Stimulated activated naive B cell treated with anti-CD40 and anti-IgM and Interleukin-4, amounts not matched to agents 10 μg/mL and 1 μg/mL and 100 μg/mL, for 72 hours (primary cell): ENCODE results near the gene SULF2.
A peak's percentile ranks its signal among the peaks of the same experiment; 100 is the strongest.
"Not testable (repeated sequence)": the region's sequence is repeated elsewhere in the genome, so short reads cannot be mapped to it uniquely, and the experiment has no call there.

ENCODE experiments used
- ATAC-seq, 2 donors: fragments of 150-1000 bp; cut with Tn5 transposase; replicated peaks; 2 replicates each; pipeline ENCODE4 v1.10.0; 2021; ENCODE audit warnings: moderate library complexity in 1 of 2
- DNase-seq: peaks from one replicate; pipeline ENCODE4 v3.0.0; 2021
- H3K27ac Mint-ChIP-seq: one replicate; pipeline ENCODE4 v1.8.0; 2022; ENCODE audit warnings: mild to moderate bottlenecking, mixed read lengths
- H3K27me3 Mint-ChIP-seq, 2 donors: one replicate each; pipeline ENCODE4 v1.8.0; 2022; ENCODE audit warnings: mixed read lengths in 2 of 2
- H3K36me3 Mint-ChIP-seq, 2 donors: one replicate each; pipeline ENCODE4 v1.8.0; 2022; ENCODE audit warnings: mixed read lengths in 2 of 2, mild to moderate bottlenecking in 1 of 2
- H3K4me1 Mint-ChIP-seq, 2 donors: one replicate each; pipeline ENCODE4 v1.8.0; 2022; ENCODE audit warnings: mixed read lengths in 2 of 2, mild to moderate bottlenecking in 1 of 2
- H3K4me3 Mint-ChIP-seq, 2 donors: one replicate each; pipeline ENCODE4 v1.8.0; 2022; ENCODE audit warnings: mild to moderate bottlenecking in 2 of 2, mixed read lengths in 2 of 2, moderate library complexity in 1 of 2
- H3K9me3 Mint-ChIP-seq, 2 donors: one replicate each; pipeline ENCODE4 v1.8.0; 2022; ENCODE audit warnings: mixed read lengths in 2 of 2, mild to moderate bottlenecking in 1 of 2

Gene SULF2

DNA sequence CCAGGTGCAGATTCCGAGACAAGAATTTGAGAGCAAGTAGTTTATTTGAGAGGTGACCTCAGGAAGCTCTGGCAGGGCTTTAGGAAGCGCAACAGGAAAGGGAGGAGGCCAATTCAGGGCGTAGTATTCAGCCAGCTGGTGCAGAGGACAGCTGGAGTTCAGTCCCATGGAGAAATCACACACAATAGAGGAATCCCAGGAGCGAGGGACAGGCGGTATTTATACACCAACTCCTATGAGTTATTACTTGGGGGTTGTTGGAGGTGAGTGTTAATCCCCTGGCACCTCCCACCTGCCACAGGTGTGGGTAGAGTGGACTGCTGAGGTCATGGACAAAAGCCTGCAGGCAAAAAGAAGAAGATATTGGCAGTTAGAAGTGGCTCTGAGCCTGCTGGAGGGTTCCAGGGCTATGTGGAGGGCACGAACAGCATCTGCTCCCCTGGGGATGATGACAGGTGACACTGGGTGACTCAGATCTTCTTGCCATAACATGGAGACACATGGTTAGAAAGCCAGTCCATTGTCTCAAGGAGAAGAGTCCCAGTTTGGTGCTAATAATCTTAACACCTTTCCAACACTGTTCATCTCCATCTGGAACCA is 13.9 kb upstream of the SULF2 start:
- Mint-ChIP-seq H3K4me3 (no peak overlapping the region), H3K36me3 (no peaks in the 10 kb centered on the region), H3K27ac (no peak overlapping the region), H3K4me1 (no peaks in the 10 kb centered on the region), H3K9me3 (peaks cover 0 to 1% of the 10 kb centered on the region in 2 donors), H3K27me3 (peaks cover 21 to 28% of the 10 kb centered on the region in 2 donors)
- no peak for DNase-seq
- ATAC-seq = no peak

DNA sequence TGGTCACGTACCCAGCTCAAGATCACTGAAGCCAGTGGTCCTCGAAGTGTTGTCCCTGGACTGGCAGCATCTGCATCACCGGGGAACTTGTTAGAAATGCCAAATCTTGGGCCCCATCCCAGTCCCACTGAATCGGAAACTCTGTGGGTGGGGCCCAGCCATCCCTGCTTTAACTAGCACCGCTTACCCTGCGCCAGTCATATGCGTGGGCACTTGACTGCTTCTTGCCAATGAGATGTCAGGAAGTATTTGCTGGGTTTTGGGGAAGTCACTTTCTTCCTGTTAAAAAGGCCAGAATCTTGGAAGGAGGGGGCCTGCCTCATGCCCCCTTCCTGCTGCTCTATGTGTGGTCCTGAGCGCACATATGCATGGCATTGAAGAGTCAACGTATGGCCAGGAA is 11.7 kb upstream of the SULF2 start:
- Mint-ChIP-seq H3K4me1 (no peaks in the 10 kb centered on the region), H3K4me3 (no peak overlapping the region), H3K36me3 (no peaks in the 10 kb centered on the region), H3K27me3 (peaks cover 15 to 21% of the 10 kb centered on the region in 2 donors), H3K9me3 (peaks cover 0 to 1% of the 10 kb centered on the region in 2 donors), H3K27ac (no peak overlapping the region)
- ATAC-seq (peak in 1 of 2 donors; percentile 36), DNase-seq (no peak)

GRCh38 chr20:47795214-47795907 is 10.1 kb upstream of the SULF2 start:
- Mint-ChIP-seq H3K36me3 (no peaks in the 10 kb centered on the region), H3K9me3 (peaks cover 0 to 1% of the 10 kb centered on the region in 2 donors), H3K27ac (no peak overlapping the region), H3K27me3 (peaks cover 24 to 33% of the 10 kb centered on the region in 2 donors), H3K4me3 (no peak overlapping the region), H3K4me1 (no peaks in the 10 kb centered on the region)
- ATAC-seq = peak in 1 of 2 donors; percentile 22
- DNase-seq = no peak

DNA sequence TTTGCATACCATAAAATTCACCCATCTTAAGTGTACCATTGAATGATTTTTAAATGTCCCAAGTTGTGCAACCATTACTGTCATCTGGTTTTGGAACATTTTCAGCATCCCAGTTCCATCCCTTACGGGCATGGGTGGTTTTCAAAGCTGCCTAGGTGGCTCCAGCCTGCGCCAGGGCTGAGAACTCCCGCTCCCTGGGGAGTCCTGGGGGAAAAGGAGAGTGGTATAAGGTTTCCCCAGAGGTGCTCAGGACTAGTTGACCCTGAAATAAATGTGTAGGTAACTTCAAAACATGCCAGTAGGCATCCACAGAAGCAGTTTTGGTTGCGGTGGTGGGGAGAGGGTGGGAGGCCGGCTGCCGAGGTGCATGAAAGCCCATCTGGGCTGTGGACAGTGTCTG is 9.0 kb upstream of the SULF2 start:
- not testable (repeated sequence) for DNase-seq, H3K36me3 Mint-ChIP-seq, ATAC-seq, H3K27ac Mint-ChIP-seq, H3K4me1 Mint-ChIP-seq, H3K4me3 Mint-ChIP-seq, H3K9me3 Mint-ChIP-seq
- peaks cover 24 to 32% of the 10 kb centered on the region in 2 donors for H3K27me3 Mint-ChIP-seq

DNA sequence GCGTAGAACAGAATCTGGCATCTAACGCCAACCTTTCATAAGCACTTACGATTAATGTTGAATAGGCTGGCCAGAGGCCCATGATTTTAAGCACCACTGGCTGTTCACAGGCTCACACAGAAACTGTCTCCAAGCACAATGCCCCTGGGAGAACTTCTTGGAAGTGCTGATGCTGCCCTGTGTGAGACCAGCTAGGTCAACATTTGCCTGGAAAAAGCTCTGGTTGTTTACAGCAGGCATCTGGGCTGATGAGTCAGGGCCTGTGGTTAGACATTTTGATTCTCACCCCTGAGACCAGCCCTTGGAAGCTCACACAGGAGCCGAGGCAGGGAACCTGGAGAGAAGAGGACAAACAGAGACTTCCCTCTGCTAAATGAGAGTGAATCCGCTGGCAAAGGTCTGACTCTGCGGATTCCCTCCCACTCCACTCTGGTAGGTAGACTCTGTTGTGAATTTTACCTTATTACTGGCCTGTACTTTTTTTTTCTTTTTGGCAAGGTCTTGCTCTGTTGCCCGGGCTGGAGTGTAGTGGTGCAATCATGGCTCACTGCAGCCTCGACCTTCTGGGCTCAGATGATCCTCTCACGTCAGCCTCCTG is 6.8 kb upstream of the SULF2 start:
- H3K4me3 Mint-ChIP-seq = no peak overlapping the region
- H3K36me3 Mint-ChIP-seq = no peaks in the 10 kb centered on the region
- ATAC-seq (peak in 1 of 2 donors; percentile 29), DNase-seq (no peak)
- no peak overlapping the region for H3K27ac Mint-ChIP-seq
- H3K27me3 Mint-ChIP-seq = peaks cover 25 to 28% of the 10 kb centered on the region in 2 donors
- no peaks in the 10 kb centered on the region for H3K4me1 Mint-ChIP-seq
- H3K9me3 Mint-ChIP-seq = no peaks in the 10 kb centered on the region

- H3K9me3 Mint-ChIP-seq = no peaks in the 10 kb centered on the region
- peaks cover 31 to 37% of the 10 kb centered on the region in 2 donors for H3K27me3 Mint-ChIP-seq
- DNase-seq (no peak), ATAC-seq (no peak)
- H3K36me3 Mint-ChIP-seq = no peaks in the 10 kb centered on the region
- H3K4me3 Mint-ChIP-seq = no peak overlapping the region
- H3K4me1 Mint-ChIP-seq = peaks cover 5 to 7% of the 10 kb centered on the region in 2 donors
- H3K27ac Mint-ChIP-seq = no peak overlapping the region
Measured at GRCh38 chr20:47791084-47791599, 5.9 kb upstream of the SULF2 start.

- DNase-seq (no peak), ATAC-seq (no peak)
- Mint-ChIP-seq H3K36me3 (no peaks in the 10 kb centered on the region), H3K27me3 (peaks cover 30 to 39% of the 10 kb centered on the region in 2 donors), H3K27ac (no peak overlapping the region), H3K4me3 (no peak overlapping the region), H3K9me3 (no peaks in the 10 kb centered on the region), H3K4me1 (peaks cover 9 to 12% of the 10 kb centered on the region in 2 donors)
Measured at GRCh38 chr20:47790580-47790965, 5.3 kb upstream of the SULF2 start.

GRCh38 chr20:47789764-47790579 is 4.7 kb upstream of the SULF2 start:
- Mint-ChIP-seq H3K4me3 (no peak overlapping the region), H3K36me3 (no peaks in the 10 kb centered on the region), H3K4me1 (peaks cover 9 to 12% of the 10 kb centered on the region in 2 donors), H3K27me3 (peaks cover 25 to 35% of the 10 kb centered on the region in 2 donors), H3K9me3 (no peaks in the 10 kb centered on the region), H3K27ac (no peak overlapping the region)
- ATAC-seq = no peak
- DNase-seq = no peak

DNA sequence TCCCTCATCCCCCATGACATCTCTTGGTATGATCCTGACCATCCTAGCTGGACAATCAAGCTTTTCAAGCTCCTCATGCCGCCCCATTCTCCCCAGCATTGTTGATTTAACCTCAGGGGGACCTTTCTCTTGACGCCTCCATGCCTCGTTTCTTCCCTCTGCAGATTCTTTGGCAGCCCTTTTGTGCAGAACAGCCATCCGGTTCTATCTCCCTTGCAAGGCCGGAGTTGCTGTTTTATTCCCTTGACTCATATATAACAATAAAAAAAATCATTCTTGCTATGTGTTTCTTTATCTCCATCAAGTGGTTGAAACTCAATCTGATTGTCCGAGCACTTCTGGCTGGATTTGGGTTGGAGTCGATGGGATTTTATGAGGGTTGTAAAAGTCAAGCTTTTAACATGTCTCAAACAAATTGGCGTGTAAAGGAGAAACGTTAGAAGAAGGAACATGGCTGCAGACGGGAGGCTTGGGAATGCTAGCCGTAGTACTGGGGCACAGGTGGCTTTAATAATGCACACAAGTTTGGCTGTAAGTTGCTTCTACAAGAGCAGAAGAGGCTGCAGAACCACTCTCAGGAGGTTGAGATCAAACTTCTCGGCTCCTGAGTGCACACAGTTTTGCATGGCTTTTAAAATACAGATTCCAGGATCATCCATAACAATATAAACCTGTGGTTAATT is 3.9 kb upstream of the SULF2 start:
- Mint-ChIP-seq H3K27ac (no peak overlapping the region), H3K27me3 (peaks cover 28 to 41% of the 10 kb centered on the region in 2 donors), H3K4me3 (no peak overlapping the region), H3K36me3 (no peaks in the 10 kb centered on the region), H3K9me3 (no peaks in the 10 kb centered on the region), H3K4me1 (peaks cover 14 to 17% of the 10 kb centered on the region in 2 donors)
- DNase-seq = no peak
- no peak for ATAC-seq

- no peak for DNase-seq
- Mint-ChIP-seq H3K27ac (no peak overlapping the region), H3K36me3 (no peaks in the 10 kb centered on the region), H3K4me1 (peaks cover 16 to 22% of the 10 kb centered on the region in 2 donors), H3K9me3 (no peaks in the 10 kb centered on the region), H3K27me3 (peaks cover 33 to 46% of the 10 kb centered on the region in 2 donors), H3K4me3 (no peak overlapping the region)
- no peak for ATAC-seq
Measured at GRCh38 chr20:47788741-47789080, 3.4 kb upstream of the SULF2 start.

DNA sequence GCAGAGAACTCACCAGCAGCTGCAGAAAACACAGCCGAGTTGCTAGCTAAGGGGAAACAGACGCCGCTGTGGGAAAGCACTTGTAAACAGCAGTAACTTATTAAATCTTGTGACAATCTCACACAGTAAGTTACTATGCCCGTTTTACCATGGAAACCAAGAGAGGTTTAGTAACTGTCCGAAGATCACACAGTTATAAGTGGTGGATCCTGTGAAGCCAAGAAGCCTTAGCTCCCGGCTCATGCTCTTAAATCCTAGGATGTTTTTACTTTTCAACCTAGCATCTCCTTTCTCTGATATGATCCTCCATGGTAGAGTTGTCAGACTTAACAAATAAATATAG is 1.5 kb upstream of the SULF2 start:
- DNase-seq (no peak), ATAC-seq (peak in 1 of 2 donors; percentile 22)
- H3K4me3 Mint-ChIP-seq = peak overlapping the region; percentile 86 to 91
- H3K36me3 Mint-ChIP-seq = no peaks in the 10 kb centered on the region
- H3K27ac Mint-ChIP-seq = no peak overlapping the region
- H3K9me3 Mint-ChIP-seq = no peaks in the 10 kb centered on the region
- H3K27me3 Mint-ChIP-seq = peaks cover 51 to 66% of the 10 kb centered on the region in 2 donors
- peaks cover 16 to 22% of the 10 kb centered on the region in 2 donors for H3K4me1 Mint-ChIP-seq

DNA sequence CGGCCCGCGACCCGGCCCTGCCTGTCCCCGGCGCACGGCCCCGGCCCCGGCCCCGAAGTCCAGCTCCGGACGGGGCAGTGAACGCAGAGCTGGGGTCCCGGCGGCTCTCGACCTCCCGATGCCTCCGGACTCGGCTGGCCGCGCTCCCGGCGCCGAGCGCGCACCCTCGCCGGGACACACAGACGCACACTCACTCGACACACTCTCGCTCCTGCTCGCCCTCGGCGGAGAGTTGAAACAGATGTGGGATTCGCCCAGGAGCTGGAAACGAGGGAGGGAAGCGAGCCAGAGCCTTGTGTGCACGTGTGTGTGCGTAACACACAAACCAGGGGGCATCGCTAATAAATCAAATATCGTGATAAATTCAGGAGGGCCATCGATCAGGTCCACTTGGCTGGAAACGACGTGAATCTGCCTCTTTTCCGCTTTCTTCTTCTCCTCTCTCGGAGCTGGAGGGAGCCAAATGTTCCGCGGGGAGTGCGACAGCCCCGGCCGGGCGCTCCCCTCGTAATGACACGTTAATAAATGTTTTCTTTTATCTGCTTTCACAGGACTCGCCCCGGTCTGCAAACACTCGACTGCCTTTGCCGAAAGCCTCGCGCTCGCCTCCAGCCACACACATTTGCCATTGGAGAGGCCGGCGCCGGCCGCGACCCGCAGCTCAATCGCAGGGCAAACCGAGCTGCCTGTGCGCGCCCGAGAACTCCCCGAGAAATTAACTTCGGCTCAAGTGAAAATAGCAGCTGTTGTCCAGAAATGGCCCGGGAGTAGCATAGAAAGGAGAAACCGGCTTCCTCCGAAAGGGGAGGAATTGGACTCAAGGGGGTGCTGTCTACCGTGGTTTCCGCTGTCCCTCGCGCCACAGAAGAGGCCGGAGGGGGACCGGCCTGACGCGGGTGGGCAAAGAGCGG is 828 bp upstream of the SULF2 start:
- peak; percentile 34 for DNase-seq
- no peaks in the 10 kb centered on the region for H3K9me3 Mint-ChIP-seq

More for the DNA sequence above, 828 bp upstream of the SULF2 start:
- peaks cover 51 to 66% of the 10 kb centered on the region in 2 donors for H3K27me3 Mint-ChIP-seq
- no peaks in the 10 kb centered on the region for H3K36me3 Mint-ChIP-seq
- H3K4me3 Mint-ChIP-seq = peak overlapping the region; percentile 86 to 91
- peak; percentile 73 to 77 for ATAC-seq
- H3K27ac Mint-ChIP-seq = peak overlapping the region; percentile 62
- H3K4me1 Mint-ChIP-seq = peaks cover 16 to 22% of the 10 kb centered on the region in 2 donors
